K562 (cell line): ENCODE data around the gene TNRC6B. TPM values are rescaled to one million over a fixed set of nuclear protein-coding genes. Genes with fewer than 3 reads are reported as not detected.

Experiments used
- ATAC-seq: fragments of 200-7000 bp; cut with Tn5 transposase; 3 replicates; pipeline ENCODE4 v1.9.1; 2020; ENCODE audit warnings: moderate library complexity
- BruUV-seq: library from RNA; stranded (reverse); fragments of 400-500 nt; replicated peaks from 2 replicates; lab custom pipeline; 2021; lab: Mats Ljungman, UMichigan
- CTCF ChIA-PET: fragments of 300-600 bp; formaldehyde crosslinking; extraction: SDS; loops from one replicate; lab custom pipeline; 2021; ENCODE audit warnings: low intra/inter-chr PET ratio; lab: Yijun Ruan, JAX
- POLR2A ChIA-PET: fragments of 300-600, 350-650 bp; sonication (Branson Sonifier 250); formaldehyde crosslinking; extraction: SDS; loops from one replicate; lab custom pipeline; 2021; ENCODE audit warnings: antibody characterized with exemption, inconsistent platforms; lab: Yijun Ruan, JAX
- DNase-seq, 4 experiments: peaks; one replicate each; pipeline versions ENCODE4 v3.0.0 to v3.0.0-alpha.2; 2011 to 2018; ENCODE audit warnings: low spot score in 3 of 4, mixed read lengths in 3 of 4; ENCODE audit errors: extremely low read depth in 1 of 4
- FAIRE-seq: peaks from 2 replicates; lab custom pipeline; 2011; peaks lifted over from hg19 to GRCh38; lab: Jason Lieb, UNC
- H2AFZ ChIP-seq: 2 replicates; pipeline ENCODE4 v1.6.0; 2011; ENCODE audit warnings: low read depth, low read length, control low read depth, inconsistent platforms
- H3K27ac ChIP-seq: fragments of 200-600 bp; 3 replicates; pipeline ENCODE4 v1.8.0; 2011; ENCODE audit warnings: low read depth, mild to moderate bottlenecking, control low read depth, inconsistent platforms, low read length, moderate library complexity, mixed read lengths; ENCODE audit errors: extremely low read depth
- H3K27me3 ChIP-seq, 2 experiments: fragments of 300-600 bp in 1 of 2; 2 replicates in 1 of 2; 3 replicates in 1 of 2; pipeline versions ENCODE4 v1.6.0 to v1.8.0; 2011; ENCODE audit warnings: inconsistent platforms in 2 of 2, low read length in 2 of 2, mild to moderate bottlenecking in 1 of 2, mixed read lengths in 1 of 2, moderate library complexity in 1 of 2; ENCODE audit not compliant: control insufficient read depth in 2 of 2, insufficient read depth in 2 of 2
- H3K36me3 ChIP-seq: fragments of 300-600 bp; 3 replicates; pipeline ENCODE4 v1.8.0; 2011; ENCODE audit warnings: mild to moderate bottlenecking, low read length, inconsistent platforms; ENCODE audit not compliant: control insufficient read depth, insufficient read depth
- H3K4me1 ChIP-seq, 2 experiments: fragments of 200-600 bp in 1 of 2; replicated peaks in 1 of 2; 2 replicates in 1 of 2; 3 replicates in 1 of 2; pipeline versions ENCODE4 v1.5.1 to v1.8.0; 2011; ENCODE audit warnings: inconsistent platforms in 2 of 2, low read length in 2 of 2, mild to moderate bottlenecking in 1 of 2, mixed read lengths in 1 of 2, moderate library complexity in 1 of 2; ENCODE audit not compliant: control insufficient read depth in 2 of 2, insufficient read depth in 2 of 2
- H3K4me2 ChIP-seq: 2 replicates; pipeline ENCODE4 v1.6.1; 2011; ENCODE audit warnings: low read length, control low read depth, inconsistent platforms, mixed read lengths; ENCODE audit not compliant: insufficient read depth
- H3K4me3 ChIP-seq: fragments of 200-600 bp; sonication (generic), shearing (Covaris generic); 2 replicates; pipeline ENCODE4 v1.5.1; 2016; ENCODE audit warnings: control low read depth, inconsistent platforms
- H3K79me2 ChIP-seq: fragments of 200-600 bp; 3 replicates; pipeline ENCODE4 v1.8.0; 2011; ENCODE audit warnings: low read length, inconsistent platforms; ENCODE audit not compliant: control insufficient read depth, insufficient read depth
- H3K9ac ChIP-seq, 2 experiments: 2 replicates each; pipeline versions ENCODE4 v1.6.0 to v1.6.1; 2011; ENCODE audit warnings: low read depth in 2 of 2, low read length in 2 of 2, control low read depth in 1 of 2, inconsistent platforms in 1 of 2, mild to moderate bottlenecking in 1 of 2, mixed read lengths in 1 of 2; ENCODE audit not compliant: insufficient read depth in 1 of 2
- H3K9me1 ChIP-seq: one replicate; pipeline ENCODE4 v1.6.0; 2011; ENCODE audit warnings: inconsistent platforms, mild to moderate bottlenecking, low read length, moderate library complexity; ENCODE audit not compliant: control insufficient read depth, insufficient read depth
- H3K9me3 ChIP-seq: replicated peaks from 2 replicates; pipeline ENCODE4 v1.5.1; 2011; ENCODE audit warnings: low read depth, low read length, inconsistent platforms; ENCODE audit not compliant: control insufficient read depth, insufficient read depth
- H4K20me1 ChIP-seq: replicated peaks from 2 replicates; pipeline ENCODE4 v1.6.1; 2011; ENCODE audit warnings: low read length, inconsistent platforms, mixed read lengths; ENCODE audit not compliant: control insufficient read depth, insufficient read depth
- ZNF318 ChIP-seq, 2 experiments: fragments of 450-650 bp; IDR thresholded peaks; 2 replicates each; pipeline ENCODE4 v1.6.1; 2016; ENCODE audit warnings: mild to moderate bottlenecking in 2 of 2, borderline replicate concordance in 1 of 2, low read depth in 1 of 2, moderate library complexity in 1 of 2
- WGBS: fragments of 100-300 bp; shearing (Covaris generic); methylation state at CpG from one replicate; pipeline ENCODE4 v1.1.6; 2016; ENCODE audit warnings: low coverage, mixed read lengths; ENCODE audit not compliant: insufficient coverage; ENCODE audit errors: missing lambda C conversion rate; 5-methylcytosine and 5-hydroxymethylcytosine counted together
- in situ Hi-C: fragments of 300-500 bp; cut with MboI; formaldehyde crosslinking; loops from 4 replicates; pipeline ENCODE4 v1.15.0; 2018; ENCODE audit warnings: inconsistent platforms, mixed read lengths
- intact Hi-C: fragments of 100-400 bp; cut with micrococcal nuclease; formaldehyde crosslinking; loops from 2 replicates; pipeline ENCODE4 v1.14.2; 2022
- polyA plus RNA-seq, 8 experiments: library from polyadenylated mRNA; depleted of rRNA in 4 of 8; stranded (reverse) in 5 of 8; unstranded in 3 of 8; fragments of >200 nt; fragmentation: Nextera tagmentation in 2 of 8; fragmentation: Illumina TruSeq in 1 of 8; extraction: Ambion mirVana in 2 of 8; extraction: Trizol in 1 of 8; gene quantifications; 2 replicates each; pipeline versions ENCODE4 v1.2.1 to v1.2.3, GENCODE V29; 2011 to 2014; ENCODE audit warnings: inconsistent platforms in 1 of 8, missing spikeins in 1 of 8
- total RNA-seq, 7 experiments: library from RNA; depleted of rRNA in 6 of 7; stranded (reverse); fragments of >200 nt in 6 of 7; fragmentation: Illumina TruSeq in 2 of 7; extraction: Trizol in 2 of 7; gene quantifications; 2 replicates each; pipeline versions ENCODE4 v1.2.1 to v1.2.3, GENCODE V29; 2011 to 2021; ENCODE audit warnings: low replicate concordance in 1 of 7

Gene TNRC6B
- total and polyA plus RNA-seq, 9 of the 15 experiments (the other 6 are each of a cell fraction or from before 2014, with no cell fraction given) = 0.96 to 18.8 (median 10.8) TPM

GRCh38 chr22:40270748-40271373 is 93.1 kb downstream of the TNRC6B start:
- POLR2A ChIA-PET = no interaction called here
- ATAC-seq (no peak), DNase-seq (no peak), FAIRE-seq (no peak)
- Histone ChIP-seq H2AFZ (no peak overlapping the region), H3K4me2 (no peak overlapping the region), H4K20me1 (no peaks in the 10 kb centered on the region), H3K9ac (no peak overlapping the region), H3K4me3 (no peak overlapping the region), H3K27me3 (no peaks in the 10 kb centered on the region), H3K27ac (no peak overlapping the region), H3K36me3 (peaks cover 42% of the 10 kb centered on the region; the same call in 2 of the 3 replicates), H3K79me2 (no peaks in the 10 kb centered on the region), H3K4me1 (peaks cover 0 to 3% of the 10 kb centered on the region in 2 experiments; a peak in 1 of 5 replicates), H3K9me3 (no peaks in the 10 kb centered on the region), H3K9me1 (no peaks in the 10 kb centered on the region)
- 93% methylated on average over 5 of the region's 5 CpGs for WGBS
- BruUV-seq = no TSS peak
- TF ChIP-seq ZNF318 (IDR thresholded peaks at IDR 0.05; ENCODE audit: borderline replicate concordance in 1 of 2, low read depth in 1 of 2) = no peak
- intact Hi-C loops (no loop called here), in situ Hi-C loops (no loop called here)
- CTCF ChIA-PET = no interaction called here
